22Rv1 (cell line): Measurements from ENCODE around the gene TACR3.

Experiments used
- ZFX ChIP-seq: fragments of 450-650 bp; IDR thresholded peaks from 2 replicates; pipeline ENCODE4 v1.6.1; 2017; ENCODE audit warnings: antibody characterized with exemption, borderline replicate concordance
- TF ChIP-seq, protein P1 (sequence below): fragments of 450-650 bp; IDR thresholded peaks from 2 replicates; pipeline ENCODE4 v1.5.1; 2017; ENCODE audit warnings: mild to moderate bottlenecking

DNA sequence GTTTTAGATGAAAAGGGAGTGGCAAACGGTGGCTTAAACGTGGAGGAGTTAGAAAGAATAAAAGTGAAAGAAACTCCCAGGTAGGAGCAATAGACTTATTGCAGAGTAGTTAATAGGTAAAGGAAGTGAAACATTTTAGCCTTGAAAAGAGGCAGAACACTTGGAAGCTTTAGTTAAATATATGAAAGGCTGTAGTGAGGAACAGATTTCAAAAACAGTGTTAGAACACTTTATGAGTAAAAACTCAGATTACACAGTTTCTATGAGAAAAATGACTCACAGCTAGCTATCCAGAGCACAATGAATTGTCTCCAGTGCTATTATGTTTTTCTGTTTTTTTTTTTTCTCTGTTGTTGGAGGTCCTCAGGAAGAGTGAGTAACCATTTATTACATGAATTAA is 45.8 kb downstream of the TACR3 start:
- TF ChIP-seq, protein P1, sequence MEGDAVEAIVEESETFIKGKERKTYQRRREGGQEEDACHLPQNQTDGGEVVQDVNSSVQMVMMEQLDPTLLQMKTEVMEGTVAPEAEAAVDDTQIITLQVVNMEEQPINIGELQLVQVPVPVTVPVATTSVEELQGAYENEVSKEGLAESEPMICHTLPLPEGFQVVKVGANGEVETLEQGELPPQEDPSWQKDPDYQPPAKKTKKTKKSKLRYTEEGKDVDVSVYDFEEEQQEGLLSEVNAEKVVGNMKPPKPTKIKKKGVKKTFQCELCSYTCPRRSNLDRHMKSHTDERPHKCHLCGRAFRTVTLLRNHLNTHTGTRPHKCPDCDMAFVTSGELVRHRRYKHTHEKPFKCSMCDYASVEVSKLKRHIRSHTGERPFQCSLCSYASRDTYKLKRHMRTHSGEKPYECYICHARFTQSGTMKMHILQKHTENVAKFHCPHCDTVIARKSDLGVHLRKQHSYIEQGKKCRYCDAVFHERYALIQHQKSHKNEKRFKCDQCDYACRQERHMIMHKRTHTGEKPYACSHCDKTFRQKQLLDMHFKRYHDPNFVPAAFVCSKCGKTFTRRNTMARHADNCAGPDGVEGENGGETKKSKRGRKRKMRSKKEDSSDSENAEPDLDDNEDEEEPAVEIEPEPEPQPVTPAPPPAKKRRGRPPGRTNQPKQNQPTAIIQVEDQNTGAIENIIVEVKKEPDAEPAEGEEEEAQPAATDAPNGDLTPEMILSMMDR = no peak
- TF ChIP-seq ZFX = no peak
